Activated naive CD4-positive, alpha-beta T cell treated with anti-CD3 and anti-CD28 coated beads for 36 hours (primary cell): ENCODE data around the gene ZNF649. TPM values are rescaled to one million over a fixed set of nuclear protein-coding genes. Genes with fewer than 3 reads are reported as not detected.
"Not testable (repeated sequence)": the region's sequence is repeated elsewhere in the genome, so short reads cannot be mapped to it uniquely, and the experiment has no call there.

ENCODE experiments used
- CTCF ChIA-PET: fragments of 350-600 bp; sonication (Branson Sonifier 250); formaldehyde crosslinking; loops from one replicate; lab custom pipeline; 2021; ENCODE audit warnings: antibody characterized with exemption; lab: Charles Lee
- DNase-seq: peaks from one replicate; pipeline ENCODE4 v3.0.0-alpha.2; 2020
- H3K27ac Mint-ChIP-seq: one replicate; pipeline ENCODE4 v1.8.0; 2021; ENCODE audit warnings: mild to moderate bottlenecking, mixed read lengths
- H3K27me3 Mint-ChIP-seq: one replicate; pipeline ENCODE4 v1.8.0; 2021; ENCODE audit warnings: low read depth, mixed read lengths
- H3K36me3 Mint-ChIP-seq: one replicate; pipeline ENCODE4 v1.8.0; 2021; ENCODE audit warnings: low read depth, mixed read lengths
- H3K4me1 Mint-ChIP-seq: one replicate; pipeline ENCODE4 v1.8.0; 2021; ENCODE audit warnings: low read depth, mixed read lengths
- H3K4me3 Mint-ChIP-seq: one replicate; pipeline ENCODE4 v1.8.0; 2021; ENCODE audit warnings: mild to moderate bottlenecking, moderate library complexity, mixed read lengths
- H3K9me3 Mint-ChIP-seq: one replicate; pipeline ENCODE4 v1.8.0; 2021; ENCODE audit warnings: mixed read lengths
- intact Hi-C: fragments of 100-400 bp; cut with micrococcal nuclease; formaldehyde crosslinking; loops from one replicate; pipeline ENCODE4 v1.15.1; 2023
- total RNA-seq, 2 experiments: library from RNA; stranded (reverse); gene quantifications; one replicate each; pipeline ENCODE4 v1.2.3, GENCODE V29; 2021

The ZNF649 gene
- total RNA-seq, 2 experiments from 2014 or later = 10.4 to 11.6 TPM

DNA sequence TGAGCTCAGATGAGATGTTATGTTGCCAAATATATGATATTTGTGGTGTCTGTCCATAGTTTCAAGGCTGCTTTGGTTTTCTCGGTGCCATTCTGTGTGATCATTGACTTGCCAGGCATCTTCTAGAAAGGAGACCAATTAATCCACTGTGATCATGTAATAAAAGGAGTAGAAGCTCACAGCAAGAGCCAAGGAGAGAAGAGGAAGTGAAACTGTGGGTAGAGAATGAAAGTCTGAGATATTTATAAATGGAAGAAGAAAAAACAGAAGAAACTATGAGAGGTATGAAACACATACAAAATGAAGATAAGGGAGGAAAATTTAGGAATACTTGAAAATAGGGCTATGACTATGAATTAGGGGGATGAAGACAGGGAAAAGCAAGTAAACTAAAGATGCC is 11.3 kb upstream of the ZNF649 start:
- Mint-ChIP-seq H3K36me3 (peaks cover 37% of the 10 kb centered on the region), H3K9me3 (peaks cover 63% of the 10 kb centered on the region), H3K4me1 (no peaks in the 10 kb centered on the region), H3K4me3 (no peak overlapping the region), H3K27ac (no peak overlapping the region), H3K27me3 (no peaks in the 10 kb centered on the region)
- intact Hi-C loops = no loop called here
- no peak for DNase-seq
- CTCF ChIA-PET = no interaction called here

DNA sequence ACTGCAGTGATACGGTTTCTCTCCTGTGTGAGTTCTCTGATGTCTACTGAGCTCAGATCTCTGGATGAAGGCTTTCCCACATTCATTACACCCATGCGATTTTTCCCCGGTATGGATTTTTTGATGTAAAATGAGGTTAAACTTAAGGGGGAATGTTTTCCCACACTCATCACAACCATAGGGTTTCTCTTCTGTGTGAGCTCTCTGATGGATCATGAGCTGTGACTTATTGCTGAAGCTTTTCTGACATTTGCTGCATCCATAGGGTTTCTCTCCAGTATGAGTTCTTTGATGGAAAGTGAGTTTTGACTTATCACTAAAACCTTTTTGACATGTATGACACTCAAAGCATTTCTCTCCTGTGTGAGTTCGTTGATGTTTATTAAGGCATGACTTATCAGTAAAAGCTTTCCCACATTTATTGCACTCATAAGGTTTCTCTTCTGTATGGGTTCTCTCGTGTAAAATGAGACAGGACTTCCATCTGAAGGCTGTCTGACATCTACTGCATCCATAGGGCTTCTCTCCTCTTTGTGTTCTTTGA is 10.6 kb upstream of the ZNF649 start:
- peaks cover 57% of the 10 kb centered on the region for H3K9me3 Mint-ChIP-seq
- intact Hi-C loops = no loop called here
- no peaks in the 10 kb centered on the region for H3K27me3 Mint-ChIP-seq
- H3K4me3 Mint-ChIP-seq = no peak overlapping the region
- no peak overlapping the region for H3K27ac Mint-ChIP-seq
- H3K36me3 Mint-ChIP-seq = peaks cover 38% of the 10 kb centered on the region
- CTCF ChIA-PET = no interaction called here
- H3K4me1 Mint-ChIP-seq = no peaks in the 10 kb centered on the region
- DNase-seq = no peak

DNA sequence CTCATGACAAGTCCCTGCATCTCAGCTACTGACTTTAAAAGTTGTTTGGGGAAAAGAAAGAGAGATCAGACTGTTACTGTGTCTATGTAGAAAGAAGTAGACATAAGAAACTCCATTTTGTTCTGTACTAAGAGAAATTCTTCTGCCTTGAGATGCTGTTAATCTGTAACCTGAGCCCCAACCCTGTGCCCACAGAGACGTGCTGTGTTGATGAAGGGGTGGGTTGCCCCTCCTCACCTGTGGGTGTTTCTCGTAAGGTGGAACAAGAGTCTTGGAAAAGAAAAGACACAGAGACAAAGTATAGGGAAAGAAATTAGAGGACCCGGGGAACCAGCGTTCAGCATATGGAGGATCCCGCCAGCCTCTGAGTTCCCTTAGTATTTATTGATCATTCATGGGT is 3.2 kb upstream of the ZNF649 start:
- Mint-ChIP-seq H3K27me3 (peaks cover 22% of the 10 kb centered on the region), H3K9me3 (peaks cover 48% of the 10 kb centered on the region), H3K36me3 (peaks cover 58% of the 10 kb centered on the region), H3K4me1 (peaks cover 15% of the 10 kb centered on the region)
- intact Hi-C loops = loop anchor here (5.0 kb wide), 1 partner anchor 139 kb away; the partner anchor contains the start of gene ZNF432
- H3K4me3 Mint-ChIP-seq, DNase-seq, CTCF ChIA-PET, H3K27ac Mint-ChIP-seq: not testable (repeated sequence)

DNA sequence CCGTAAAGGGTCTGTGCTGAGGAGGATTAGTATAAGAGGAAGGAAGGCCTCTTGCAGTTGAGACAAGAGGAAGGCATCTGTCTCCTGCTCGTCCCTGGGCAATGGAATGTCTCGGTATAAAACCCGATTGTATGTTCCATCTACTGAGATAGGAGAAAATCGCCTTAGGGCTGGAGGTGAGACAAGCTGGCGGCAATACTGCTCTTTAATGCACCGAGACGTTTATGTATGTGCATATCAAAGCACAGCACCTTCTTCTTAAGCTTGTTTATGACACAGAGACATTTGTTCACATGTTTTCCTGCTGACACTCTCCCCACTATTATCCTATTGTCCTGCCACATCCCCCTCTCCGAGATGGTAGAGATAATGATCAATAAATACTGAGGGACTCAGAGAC is 1.3 kb upstream of the ZNF649 start:
- H3K4me3 Mint-ChIP-seq, CTCF ChIA-PET, DNase-seq, H3K27ac Mint-ChIP-seq: not testable (repeated sequence)
- intact Hi-C loops = loop anchor here (5.0 kb wide), 1 partner anchor 141 kb away; the partner anchor contains the start of gene ZNF432
- peaks cover 66% of the 10 kb centered on the region for H3K36me3 Mint-ChIP-seq
- peaks cover 22% of the 10 kb centered on the region for H3K27me3 Mint-ChIP-seq
- H3K9me3 Mint-ChIP-seq = peaks cover 52% of the 10 kb centered on the region
- H3K4me1 Mint-ChIP-seq = peaks cover 19% of the 10 kb centered on the region

- Mint-ChIP-seq H3K4me1 (peaks cover 19% of the 10 kb centered on the region), H3K27me3 (peaks cover 22% of the 10 kb centered on the region), H3K9me3 (peaks cover 57% of the 10 kb centered on the region), H3K36me3 (peaks cover 70% of the 10 kb centered on the region)
- CTCF ChIA-PET, DNase-seq, H3K27ac Mint-ChIP-seq, H3K4me3 Mint-ChIP-seq: not testable (repeated sequence)
- intact Hi-C loops = loop anchor here (1.0 to 5.0 kb wide), 4 partner anchors 17 to 142 kb away; partner anchors contain the start of genes ZNF350, ZNF432 and ZNF613
Observed at GRCh38 chr19:51905639-51906038, 822 bp upstream of the ZNF649 start.

GRCh38 chr19:51905206-51905605 is 389 bp upstream of the ZNF649 start:
- Mint-ChIP-seq H3K9me3 (peaks cover 58% of the 10 kb centered on the region), H3K4me1 (peaks cover 19% of the 10 kb centered on the region), H3K4me3 (peak overlapping the region; percentile 96), H3K27me3 (peaks cover 22% of the 10 kb centered on the region), H3K36me3 (peaks cover 72% of the 10 kb centered on the region), H3K27ac (peak overlapping the region; percentile 98)
- CTCF ChIA-PET = no interaction called here
- no peak for DNase-seq
- intact Hi-C loops = loop anchor here (1.0 to 5.0 kb wide), 4 partner anchors 16 to 142 kb away; partner anchors contain the start of genes ZNF350, ZNF432 and ZNF613

- intact Hi-C loops = no loop called here
- no peak overlapping the region for H3K27ac Mint-ChIP-seq
- H3K4me3 Mint-ChIP-seq = peak overlapping the region; percentile 96
- H3K27me3 Mint-ChIP-seq = peaks cover 16% of the 10 kb centered on the region
- peaks cover 54% of the 10 kb centered on the region for H3K9me3 Mint-ChIP-seq
- DNase-seq = no peak
- H3K4me1 Mint-ChIP-seq = peaks cover 19% of the 10 kb centered on the region
- CTCF ChIA-PET = interaction anchor here (1.1 kb wide), 1 partner anchor 238 kb away, joined by 3 read pairs; no protein-coding TSS in a partner anchor
- peaks cover 84% of the 10 kb centered on the region for H3K36me3 Mint-ChIP-seq
Observed at GRCh38 chr19:51903192-51903591, 1.6 kb downstream of the ZNF649 start.

- H3K9me3 Mint-ChIP-seq = peaks cover 53% of the 10 kb centered on the region
- peaks cover 19% of the 10 kb centered on the region for H3K4me1 Mint-ChIP-seq
- H3K27me3 Mint-ChIP-seq = peaks cover 4% of the 10 kb centered on the region
- DNase-seq = no peak
- intact Hi-C loops = no loop called here
- CTCF ChIA-PET = no interaction called here
- H3K27ac Mint-ChIP-seq = no peak overlapping the region
- H3K4me3 Mint-ChIP-seq = no peak overlapping the region
- H3K36me3 Mint-ChIP-seq = peaks cover 89% of the 10 kb centered on the region
Observed at GRCh38 chr19:51901860-51902259, 3.0 kb downstream of the ZNF649 start.

- Mint-ChIP-seq H3K4me3 (no peak overlapping the region), H3K27me3 (no peaks in the 10 kb centered on the region), H3K9me3 (peaks cover 82% of the 10 kb centered on the region), H3K36me3 (peaks cover 93% of the 10 kb centered on the region), H3K4me1 (peaks cover 3% of the 10 kb centered on the region), H3K27ac (peak overlapping the region; percentile 9)
- CTCF ChIA-PET = no interaction called here
- intact Hi-C loops = no loop called here
- peak; percentile 11 for DNase-seq
Observed at GRCh38 chr19:51891193-51891747, 13.5 kb downstream of the ZNF649 start.

DNA sequence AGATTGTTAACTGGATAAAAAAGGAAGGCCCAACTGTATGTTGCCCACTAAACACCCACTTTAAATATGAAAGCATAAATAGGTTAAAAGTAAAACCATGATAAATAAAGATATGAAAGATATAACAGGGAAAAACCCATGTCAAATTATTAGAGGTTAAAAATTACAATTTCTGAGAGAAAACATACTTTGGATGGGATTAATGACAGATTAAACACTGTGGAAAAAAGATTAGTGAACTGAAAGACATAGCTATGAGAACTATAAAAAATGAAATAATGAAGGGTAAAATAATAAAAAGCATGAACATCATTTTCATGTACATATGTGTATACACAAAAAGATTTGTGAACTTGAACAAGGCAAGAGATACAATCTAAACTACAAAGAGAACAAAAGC is 14.9 kb downstream of the ZNF649 start:
- CTCF ChIA-PET = interaction anchor here (0.6 kb wide), 1 partner anchor 193 kb away, joined by 8 read pairs; no protein-coding TSS in a partner anchor
- Mint-ChIP-seq H3K27ac (no peak overlapping the region), H3K9me3 (peaks cover 82% of the 10 kb centered on the region)

GRCh38 chr19:51887522-51888498 is 17.0 kb downstream of the ZNF649 start, which contains the start of gene ZNF577:
Gene ZNF577 (minus strand): TSS chr19:51887951. CDS start chr19:51880382, 7,569 bp downstream.
- H3K9me3 Mint-ChIP-seq = peaks cover 71% of the 10 kb centered on the region
- no peaks in the 10 kb centered on the region for H3K27me3 Mint-ChIP-seq
- CTCF ChIA-PET = no interaction called here
- peak within 1 kb of the TSS; percentile 73 for H3K4me3 Mint-ChIP-seq
- peaks cover 86% of the 10 kb centered on the region for H3K36me3 Mint-ChIP-seq
- intact Hi-C loops = loop anchor here (2.0 kb wide), 1 partner anchor 17 kb away; the partner anchor contains the start of gene ZNF649
- peaks cover 3% of the 10 kb centered on the region for H3K4me1 Mint-ChIP-seq
- peak; percentile 61 for DNase-seq
- peak within 1 kb of the TSS; percentile 13 for H3K27ac Mint-ChIP-seq

More for the DNA sequence above, 14.9 kb downstream of the ZNF649 start:
- Mint-ChIP-seq H3K4me1 (peaks cover 3% of the 10 kb centered on the region), H3K27me3 (no peaks in the 10 kb centered on the region), H3K36me3 (peaks cover 90% of the 10 kb centered on the region), H3K4me3 (no peak overlapping the region)
- DNase-seq = no peak
- intact Hi-C loops = loop anchor here (2.0 kb wide), 1 partner anchor 15 kb away; the partner anchor contains the start of gene ZNF649

DNA sequence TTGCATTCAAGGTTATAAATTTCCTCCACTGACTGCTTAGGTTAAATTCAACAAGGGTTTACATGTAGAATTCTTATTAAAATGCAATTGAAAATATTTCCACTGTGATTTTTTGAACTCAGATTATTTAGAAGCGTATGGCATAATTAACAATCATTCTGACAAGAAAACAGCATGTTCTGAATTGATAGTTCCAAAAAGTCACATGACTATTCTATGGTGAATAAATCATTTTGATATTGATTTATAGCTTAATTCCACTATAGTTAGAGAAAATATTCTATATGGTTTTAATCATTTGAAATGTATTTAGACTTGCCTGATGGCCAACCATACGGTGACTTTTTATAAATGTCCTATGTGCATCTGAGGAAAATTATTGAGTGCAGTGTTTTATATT is 20.1 kb downstream of the ZNF649 start:
- DNase-seq = no peak
- intact Hi-C loops = no loop called here
- Mint-ChIP-seq H3K27me3 (no peaks in the 10 kb centered on the region), H3K27ac (no peak overlapping the region), H3K4me1 (peaks cover 3% of the 10 kb centered on the region), H3K9me3 (peaks cover 69% of the 10 kb centered on the region), H3K4me3 (no peak overlapping the region), H3K36me3 (peaks cover 87% of the 10 kb centered on the region)
- CTCF ChIA-PET = no interaction called here
